K562 (cell line): ENCODE data around the gene ARMC6. TPM values are rescaled to one million over a fixed set of nuclear protein-coding genes. Genes with fewer than 3 reads are reported as not detected.
A peak's percentile ranks its signal among the peaks of the same experiment; 100 is the strongest.

Experiments
- HMGN3 ChIP-seq: IDR thresholded peaks from 2 replicates; pipeline ENCODE4 v1.6.1; 2011; ENCODE audit warnings: borderline replicate concordance, low read depth, mild to moderate bottlenecking, mixed read lengths, low read length; ENCODE audit not compliant: insufficient read length; ENCODE audit errors: extremely low read depth
- JUN ChIP-seq, 2 experiments: sonication (generic) in 1 of 2; formaldehyde crosslinking in 1 of 2; IDR thresholded peaks; 2 replicates each; pipeline versions ENCODE4 v1.6.1 to v1.8.0; 2012 to 2022; ENCODE audit warnings: borderline replicate concordance in 2 of 2, mild to moderate bottlenecking in 2 of 2, improper control_type of control experiment in 1 of 2, low read depth in 1 of 2, low read length in 1 of 2, missing genetic modification reagents in 1 of 2
- JUND ChIP-seq, 2 experiments: IDR thresholded peaks; 2 replicates in 1 of 2; 3 replicates in 1 of 2; pipeline ENCODE4 v1.6.1; 2011; ENCODE audit warnings: borderline replicate concordance in 2 of 2, low read depth in 2 of 2, low read length in 2 of 2, improper control_type of control experiment in 1 of 2, missing biosample characterization in 1 of 2, missing genetic modification characterization in 1 of 2, missing genetic modification reagents in 1 of 2
- MYC ChIP-seq, 2 experiments: fragments of 250-450 bp in 1 of 2; sonication (Bioruptor Pico) in 1 of 2; IDR thresholded peaks; 2 replicates each; pipeline versions ENCODE4 v1.5.1 to v1.6.1; 2012 to 2021; ENCODE audit warnings: low read depth in 2 of 2, borderline replicate concordance in 1 of 2, improper control_type of control experiment in 1 of 2, low read length in 1 of 2, mild to moderate bottlenecking in 1 of 2, moderate library complexity in 1 of 2
- POLR2AphosphoS5 ChIP-seq: IDR thresholded peaks from 2 replicates; pipeline ENCODE4 v1.6.1; 2011; ENCODE audit warnings: mild to moderate bottlenecking, low read depth, low read length, moderate library complexity; ENCODE audit not compliant: control insufficient read depth, insufficient read depth
- RBFOX2 ChIP-seq: fragments of 200-400 bp; formaldehyde crosslinking; IDR thresholded peaks from 2 replicates; pipeline ENCODE4 v1.6.1; 2017; ENCODE audit warnings: low read depth, mild to moderate bottlenecking, low read length, moderate library complexity
- SP1 ChIP-seq: sonication (generic); formaldehyde crosslinking; IDR thresholded peaks from 2 replicates; pipeline ENCODE4 v1.8.1; 2022; ENCODE audit warnings: mild to moderate bottlenecking, missing genetic modification reagents
- ZBTB17 ChIP-seq: fragments of 450-650 bp; formaldehyde crosslinking; IDR thresholded peaks from 2 replicates; pipeline ENCODE4 v1.4.0; 2020; ENCODE audit warnings: mild to moderate bottlenecking
- polyA plus RNA-seq, 8 experiments: library from polyadenylated mRNA; depleted of rRNA in 4 of 8; stranded (reverse) in 5 of 8; unstranded in 3 of 8; fragments of >200 nt; fragmentation: Nextera tagmentation in 2 of 8; fragmentation: Illumina TruSeq in 1 of 8; extraction: Ambion mirVana in 2 of 8; extraction: Trizol in 1 of 8; gene quantifications; 2 replicates each; pipeline versions ENCODE4 v1.2.1 to v1.2.3, GENCODE V29; 2011 to 2014; ENCODE audit warnings: inconsistent platforms in 1 of 8, missing spikeins in 1 of 8
- total RNA-seq, 7 experiments: library from RNA; depleted of rRNA in 6 of 7; stranded (reverse); fragments of >200 nt in 6 of 7; fragmentation: Illumina TruSeq in 2 of 7; extraction: Trizol in 2 of 7; gene quantifications; 2 replicates each; pipeline versions ENCODE4 v1.2.1 to v1.2.3, GENCODE V29; 2011 to 2021; ENCODE audit warnings: low replicate concordance in 1 of 7
- TF ChIP-seq, protein P1 (sequence below), 2 experiments: fragments of 450-650 bp in 1 of 2; sonication (generic) in 1 of 2; formaldehyde crosslinking in 1 of 2; IDR thresholded peaks in 1 of 2; conservative IDR thresholded peaks in 1 of 2; 2 replicates each; pipeline versions ENCODE4 v1.6.1 to v1.8.1; 2016 to 2023; ENCODE audit warnings: mild to moderate bottlenecking in 2 of 2, moderate library complexity in 2 of 2, inconsistent platforms in 1 of 2, missing genetic modification reagents in 1 of 2
- TF ChIP-seq, protein P2 (sequence below), 2 experiments: fragments of 200-800 bp in 1 of 2; sonication (Bioruptor generic) in 1 of 2; sonication (generic) in 1 of 2; formaldehyde crosslinking in 1 of 2; IDR thresholded peaks in 1 of 2; conservative IDR thresholded peaks in 1 of 2; 2 replicates each; pipeline versions ENCODE4 v1.5.0 to v1.6.1; 2016 to 2020; ENCODE audit warnings: missing compliant biosample characterization in 1 of 2, missing genetic modification characterization in 1 of 2, missing genetic modification reagents in 1 of 2

Gene ARMC6
- total and polyA plus RNA-seq, 9 of the 15 experiments (the other 6 are each of a cell fraction or from before 2014, with no cell fraction given) = 2.1 to 93.4 (median 63.6) TPM

DNA sequence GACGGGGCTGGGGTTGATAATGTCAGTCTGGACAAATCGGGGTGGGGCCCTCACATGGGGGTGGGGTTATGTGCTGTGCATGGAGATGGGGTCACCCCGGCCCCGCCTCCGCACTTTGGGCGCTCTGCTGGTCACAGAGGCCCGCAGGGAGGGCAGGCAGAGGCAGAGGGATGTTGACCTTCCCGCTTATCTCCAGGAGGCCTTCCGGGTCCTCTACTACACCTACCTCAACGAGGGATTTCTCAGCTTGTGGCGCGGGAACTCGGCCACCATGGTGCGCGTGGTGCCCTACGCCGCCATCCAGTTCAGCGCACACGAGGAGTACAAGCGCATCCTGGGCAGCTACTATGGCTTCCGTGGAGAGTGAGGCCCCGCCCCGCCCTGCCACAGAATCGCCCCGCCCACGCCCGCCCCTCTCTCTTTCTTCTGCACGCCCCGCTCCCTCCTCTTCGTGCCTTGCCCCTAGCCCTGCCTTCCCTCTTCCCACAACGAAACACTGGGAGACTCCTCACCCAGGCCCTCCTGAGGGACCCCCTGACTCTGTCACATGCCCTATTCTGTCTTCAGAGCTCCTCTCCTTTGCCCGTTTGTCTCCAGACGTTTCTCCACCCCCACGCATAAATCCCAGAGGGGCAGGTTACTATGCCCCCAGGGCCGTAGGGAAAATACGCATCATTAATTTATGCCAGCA is 72.1 kb downstream of the ARMC6 start (continued):
- 0 out of 2 replicates have a peak, but pooled peaks have one; percentile 4 for TF ChIP-seq JUND (IDR thresholded peaks at IDR 0.05; ENCODE audit: borderline replicate concordance, low read depth, low read length)
- no peak; the same call in 2 of the 3 replicates for TF ChIP-seq JUND (tag; IDR thresholded peaks at IDR 0.05; ENCODE audit: borderline replicate concordance, low read depth, low read length)
- TF ChIP-seq JUN (IDR thresholded peaks at IDR 0.05; ENCODE audit: borderline replicate concordance, low read depth, low read length) = 0 out of 2 replicates have a peak, but pooled peaks have one; percentile 7
- TF ChIP-seq JUN (CRISPR knock-in tag; IDR thresholded peaks at IDR 0.05; ENCODE audit: borderline replicate concordance) = no peak
- TF ChIP-seq, protein P1, sequence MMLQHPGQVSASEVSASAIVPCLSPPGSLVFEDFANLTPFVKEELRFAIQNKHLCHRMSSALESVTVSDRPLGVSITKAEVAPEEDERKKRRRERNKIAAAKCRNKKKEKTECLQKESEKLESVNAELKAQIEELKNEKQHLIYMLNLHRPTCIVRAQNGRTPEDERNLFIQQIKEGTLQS (IDR thresholded peaks at IDR 0.05) = 0 out of 2 replicates have a peak, but pooled peaks have one; percentile 11
- TF ChIP-seq, protein P1 (CRISPR knock-in tag; conservative IDR thresholded peaks at IDR 0.05) = no peak
- peak; percentile 69 for TF ChIP-seq SP1 (CRISPR knock-in tag)
- peak; percentile 50; the same call in 1 of the 2 replicates for TF ChIP-seq POLR2AphosphoS5
- TF ChIP-seq ZBTB17 = 0 out of 2 replicates have a peak, but pooled peaks have one; percentile 24
- TF ChIP-seq RBFOX2 = peak; percentile 76
- TF ChIP-seq MYC (IDR thresholded peaks at IDR 0.05; ENCODE audit: low read depth, low read length) = peak; percentile 90
- TF ChIP-seq MYC (CRISPR knock-in tag; IDR thresholded peaks at IDR 0.05; ENCODE audit: borderline replicate concordance, low read depth) = no peak
- TF ChIP-seq HMGN3 = peak; percentile 40
- TF ChIP-seq, protein P2, sequence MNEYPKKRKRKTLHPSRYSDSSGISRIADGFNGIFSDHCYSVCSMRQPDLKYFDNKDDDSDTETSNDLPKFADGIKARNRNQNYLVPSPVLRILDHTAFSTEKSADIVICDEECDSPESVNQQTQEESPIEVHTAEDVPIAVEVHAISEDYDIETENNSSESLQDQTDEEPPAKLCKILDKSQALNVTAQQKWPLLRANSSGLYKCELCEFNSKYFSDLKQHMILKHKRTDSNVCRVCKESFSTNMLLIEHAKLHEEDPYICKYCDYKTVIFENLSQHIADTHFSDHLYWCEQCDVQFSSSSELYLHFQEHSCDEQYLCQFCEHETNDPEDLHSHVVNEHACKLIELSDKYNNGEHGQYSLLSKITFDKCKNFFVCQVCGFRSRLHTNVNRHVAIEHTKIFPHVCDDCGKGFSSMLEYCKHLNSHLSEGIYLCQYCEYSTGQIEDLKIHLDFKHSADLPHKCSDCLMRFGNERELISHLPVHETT (CRISPR knock-in tag; conservative IDR thresholded peaks at IDR 0.05 in 1 of 2, IDR thresholded peaks at IDR 0.05 in 1 of 2) = 0 out of 4 replicates have a peak, but pooled peaks of 1 of the 2 experiments have one; percentile 29
